Thyroid gland (tissue), 4 donors: Measurements from ENCODE around the gene SIVA1.

ENCODE experiments used
- POLR2A ChIP-seq, 2 donors: fragments of 450-650 bp; IDR thresholded peaks; one replicate each; pipeline ENCODE4 v1.6.1; 2017; ENCODE audit warnings: antibody characterized with exemption in 2 of 2, mild to moderate bottlenecking in 2 of 2, moderate library complexity in 1 of 2
- TF ChIP-seq, protein P1 (sequence below), 6 experiments: fragments of 200-600 bp in 3 of 6; fragments of 450-650 bp in 3 of 6; sonication (generic) in 3 of 6; IDR thresholded peaks; one replicate each; pipeline ENCODE4 v1.5.1; 2016 to 2019; ENCODE audit warnings: antibody characterized with exemption in 6 of 6, mild to moderate bottlenecking in 2 of 6, inconsistent platforms in 1 of 6, moderate library complexity in 1 of 6

DNA sequence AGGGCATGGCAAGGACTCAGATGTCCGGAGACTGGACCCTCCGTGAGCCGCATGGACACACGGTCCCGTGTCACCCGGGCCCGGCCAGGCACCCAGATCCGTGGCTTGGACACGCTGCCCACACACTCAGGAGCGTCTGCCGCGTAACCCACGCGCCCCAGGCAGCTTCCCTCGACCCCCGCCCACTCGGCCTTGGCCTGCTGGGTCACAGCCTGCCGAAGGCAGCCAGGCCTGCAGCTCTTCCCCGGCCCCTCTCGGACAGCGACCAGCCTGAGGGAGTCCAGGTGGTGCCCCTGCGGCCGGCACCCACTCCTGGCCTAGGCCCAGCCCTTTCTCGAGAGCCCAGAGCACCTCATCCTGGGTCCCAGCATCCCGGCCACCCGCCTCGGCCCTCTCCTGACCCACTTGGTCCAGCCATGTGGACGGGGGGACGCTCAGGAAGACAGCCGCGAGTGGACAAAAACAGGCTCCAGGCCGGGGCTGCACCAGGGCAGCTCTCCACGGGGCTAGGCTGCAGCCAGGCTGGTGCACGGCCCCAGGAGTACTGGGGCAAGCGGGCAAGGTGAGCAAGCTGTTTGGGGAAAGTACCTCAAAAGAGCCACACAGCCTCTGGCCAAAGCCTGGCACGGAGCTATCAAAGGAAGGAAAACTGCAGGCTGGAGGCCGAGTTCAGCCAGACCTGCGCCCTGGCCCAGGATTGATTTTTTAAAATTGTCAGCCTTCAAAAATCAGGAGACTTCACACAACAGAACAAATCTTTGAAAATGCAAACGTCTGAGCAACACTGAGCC is 36.1 kb downstream of the SIVA1 start:
- TF ChIP-seq, protein P1, sequence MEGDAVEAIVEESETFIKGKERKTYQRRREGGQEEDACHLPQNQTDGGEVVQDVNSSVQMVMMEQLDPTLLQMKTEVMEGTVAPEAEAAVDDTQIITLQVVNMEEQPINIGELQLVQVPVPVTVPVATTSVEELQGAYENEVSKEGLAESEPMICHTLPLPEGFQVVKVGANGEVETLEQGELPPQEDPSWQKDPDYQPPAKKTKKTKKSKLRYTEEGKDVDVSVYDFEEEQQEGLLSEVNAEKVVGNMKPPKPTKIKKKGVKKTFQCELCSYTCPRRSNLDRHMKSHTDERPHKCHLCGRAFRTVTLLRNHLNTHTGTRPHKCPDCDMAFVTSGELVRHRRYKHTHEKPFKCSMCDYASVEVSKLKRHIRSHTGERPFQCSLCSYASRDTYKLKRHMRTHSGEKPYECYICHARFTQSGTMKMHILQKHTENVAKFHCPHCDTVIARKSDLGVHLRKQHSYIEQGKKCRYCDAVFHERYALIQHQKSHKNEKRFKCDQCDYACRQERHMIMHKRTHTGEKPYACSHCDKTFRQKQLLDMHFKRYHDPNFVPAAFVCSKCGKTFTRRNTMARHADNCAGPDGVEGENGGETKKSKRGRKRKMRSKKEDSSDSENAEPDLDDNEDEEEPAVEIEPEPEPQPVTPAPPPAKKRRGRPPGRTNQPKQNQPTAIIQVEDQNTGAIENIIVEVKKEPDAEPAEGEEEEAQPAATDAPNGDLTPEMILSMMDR (IDR thresholded peaks at IDR 0.05), result no peak
- no peak for TF ChIP-seq POLR2A (IDR thresholded peaks at IDR 0.05)
